ENCODE measurements around the gene NDUFV2.

The NDUFV2 gene

GRCh38 chr18:9102508-9103375 is at the start of gene NDUFV2:
Gene NDUFV2, plus strand, starts transcription at chr18:9102699. Its CDS starts 45 bp downstream, at chr18:9102744.
- Histone ChIP-seq H3K27ac (peak within 1 kb of the TSS; percentile 84 to 98 (median 95)), H3K4me3 (peak within 1 kb of the TSS; percentile 58 to 84 (median 65))

GRCh38 chr18:9053814-9054213 is 48.7 kb upstream of the NDUFV2 start:
- no peak overlapping the region for H3K4me3 ChIP-seq
- H3K27ac ChIP-seq: no peak overlapping the region

- no peak overlapping the region for H3K4me3 ChIP-seq
- H3K27ac ChIP-seq: peak overlapping the region in 13 of 21 experiments; percentile 6 to 63 (median 28)
Measured at GRCh38 chr18:9055185-9055584, 47.3 kb upstream of the NDUFV2 start.

GRCh38 chr18:9055626-9056025 is 46.9 kb upstream of the NDUFV2 start:
- Histone ChIP-seq H3K4me3 (no peak overlapping the region), H3K27ac (peak overlapping the region in 13 of 21 experiments; percentile 7 to 72 (median 40))

- no peak overlapping the region for H3K4me3 ChIP-seq
- H3K27ac ChIP-seq: peak overlapping the region in 1 of 21 experiments; percentile 52
Measured at GRCh38 chr18:9057646-9058045, 44.9 kb upstream of the NDUFV2 start.

- Histone ChIP-seq H3K27ac (peak overlapping the region in 2 of 21 experiments; percentile 8 to 52), H3K4me3 (no peak overlapping the region)
Measured at GRCh38 chr18:9058406-9058805, 44.1 kb upstream of the NDUFV2 start.

- peak overlapping the region in 3 of 21 experiments; percentile 21 to 59 (median 51) for H3K27ac ChIP-seq
- no peak overlapping the region for H3K4me3 ChIP-seq
Measured at GRCh38 chr18:9062418-9062751, 40.1 kb upstream of the NDUFV2 start.

- Histone ChIP-seq H3K4me3 (no peak overlapping the region), H3K27ac (peak overlapping the region in 1 of 21 experiments; percentile 42)
Measured at GRCh38 chr18:9065864-9066263, 36.6 kb upstream of the NDUFV2 start.

- H3K27ac ChIP-seq: peak overlapping the region in 1 of 21 experiments; percentile 10
- no peak overlapping the region for H3K4me3 ChIP-seq
Measured at GRCh38 chr18:9066358-9066757, 36.1 kb upstream of the NDUFV2 start.

GRCh38 chr18:9066817-9067306 is 35.6 kb upstream of the NDUFV2 start:
- H3K27ac ChIP-seq: no peak overlapping the region
- no peak overlapping the region for H3K4me3 ChIP-seq

- peak overlapping the region in 2 of 21 experiments; percentile 31 to 54 for H3K27ac ChIP-seq
Measured at GRCh38 chr18:9067823-9068222, 34.7 kb upstream of the NDUFV2 start.

GRCh38 chr18:9068346-9068745 is 34.2 kb upstream of the NDUFV2 start:
- Histone ChIP-seq H3K4me3 (no peak overlapping the region), H3K27ac (peak overlapping the region in 2 of 21 experiments; percentile 31 to 55)

More at GRCh38 chr18:9067823-9068222, 34.7 kb upstream of the NDUFV2 start:
- no peak overlapping the region for H3K4me3 ChIP-seq

GRCh38 chr18:9069601-9070000 is 32.9 kb upstream of the NDUFV2 start:
- H3K4me3 ChIP-seq: no peak overlapping the region
- peak overlapping the region in 5 of 21 experiments; percentile 13 to 55 (median 27) for H3K27ac ChIP-seq

GRCh38 chr18:9070212-9070611 is 32.3 kb upstream of the NDUFV2 start:
- Histone ChIP-seq H3K27ac (peak overlapping the region in 2 of 21 experiments; percentile 30 to 37), H3K4me3 (no peak overlapping the region)

GRCh38 chr18:9079818-9080528 is 22.5 kb upstream of the NDUFV2 start:
- Histone ChIP-seq H3K27ac (peak overlapping the region in 7 of 21 experiments; percentile 2 to 65 (median 10)), H3K4me3 (no peak overlapping the region)

- H3K4me3 ChIP-seq: no peak overlapping the region
- peak overlapping the region in 2 of 21 experiments; percentile 1 to 89 for H3K27ac ChIP-seq
Measured at GRCh38 chr18:9081940-9082339, 20.6 kb upstream of the NDUFV2 start.

GRCh38 chr18:9082711-9083510 is 19.6 kb upstream of the NDUFV2 start:
- Histone ChIP-seq H3K4me3 (no peak overlapping the region), H3K27ac (peak overlapping the region in 11 of 21 experiments; percentile 13 to 89 (median 68))

GRCh38 chr18:9086015-9086414 is 16.5 kb upstream of the NDUFV2 start:
- no peak overlapping the region for H3K4me3 ChIP-seq
- no peak overlapping the region for H3K27ac ChIP-seq

GRCh38 chr18:9086624-9087023 is 15.9 kb upstream of the NDUFV2 start:
- H3K27ac ChIP-seq: no peak overlapping the region
- H3K4me3 ChIP-seq: no peak overlapping the region

- H3K4me3 ChIP-seq: no peak overlapping the region
- no peak overlapping the region for H3K27ac ChIP-seq
Measured at GRCh38 chr18:9087144-9087543, 15.4 kb upstream of the NDUFV2 start.
